ENCODE data around the gene PAK2. TPM values are rescaled to one million over a fixed set of nuclear protein-coding genes. Genes with fewer than 3 reads are reported as not detected.

Gene PAK2
- total RNA-seq, 1 experiment from 2014 or later: 102 TPM

GRCh38 chr3:196697270-196697669 lies 42.4 kb upstream of the PAK2 start:
- Histone ChIP-seq H3K4me3 (ENCODE audit: low read depth, low read length, poor library complexity, severe bottlenecking) (no peak overlapping the region), H3K27ac (ENCODE audit: low read depth, low read length, poor library complexity, severe bottlenecking) (no peak overlapping the region), H3K27me3 (replicated peaks; ENCODE audit: insufficient read depth, low read depth, low read length, poor library complexity) (no peaks in the 10 kb centered on the region), H3K9me3 (ENCODE audit: low read depth, low read length, poor library complexity, severe bottlenecking) (no peaks in the 10 kb centered on the region), H3K4me1 (ENCODE audit: insufficient read depth, low read length, poor library complexity, severe bottlenecking) (no peaks in the 10 kb centered on the region), H3K36me3 (ENCODE audit: insufficient read depth, low read length, poor library complexity, severe bottlenecking) (no peaks in the 10 kb centered on the region)
- DNase-seq (ENCODE audit: low spot score): no peak
- POLR2A ChIA-PET (ENCODE audit: low non-redundant PET): no interaction called here
- BruUV-seq (replicated peaks): no TSS peak
- TF ChIP-seq, protein P1, sequence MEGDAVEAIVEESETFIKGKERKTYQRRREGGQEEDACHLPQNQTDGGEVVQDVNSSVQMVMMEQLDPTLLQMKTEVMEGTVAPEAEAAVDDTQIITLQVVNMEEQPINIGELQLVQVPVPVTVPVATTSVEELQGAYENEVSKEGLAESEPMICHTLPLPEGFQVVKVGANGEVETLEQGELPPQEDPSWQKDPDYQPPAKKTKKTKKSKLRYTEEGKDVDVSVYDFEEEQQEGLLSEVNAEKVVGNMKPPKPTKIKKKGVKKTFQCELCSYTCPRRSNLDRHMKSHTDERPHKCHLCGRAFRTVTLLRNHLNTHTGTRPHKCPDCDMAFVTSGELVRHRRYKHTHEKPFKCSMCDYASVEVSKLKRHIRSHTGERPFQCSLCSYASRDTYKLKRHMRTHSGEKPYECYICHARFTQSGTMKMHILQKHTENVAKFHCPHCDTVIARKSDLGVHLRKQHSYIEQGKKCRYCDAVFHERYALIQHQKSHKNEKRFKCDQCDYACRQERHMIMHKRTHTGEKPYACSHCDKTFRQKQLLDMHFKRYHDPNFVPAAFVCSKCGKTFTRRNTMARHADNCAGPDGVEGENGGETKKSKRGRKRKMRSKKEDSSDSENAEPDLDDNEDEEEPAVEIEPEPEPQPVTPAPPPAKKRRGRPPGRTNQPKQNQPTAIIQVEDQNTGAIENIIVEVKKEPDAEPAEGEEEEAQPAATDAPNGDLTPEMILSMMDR (conservative IDR thresholded peaks at IDR 0.05; ENCODE audit: low read depth, low read length): no peak
- no peak for TF ChIP-seq EZH2 (IDR thresholded peaks at IDR 0.05; ENCODE audit: borderline replicate concordance, low read depth, low read length, poor library complexity, severe bottlenecking)
- CTCF ChIA-PET: no interaction called here
- intact Hi-C loops (cut with micrococcal nuclease; ENCODE audit: unreplicated experiment): no loop called here

DNA sequence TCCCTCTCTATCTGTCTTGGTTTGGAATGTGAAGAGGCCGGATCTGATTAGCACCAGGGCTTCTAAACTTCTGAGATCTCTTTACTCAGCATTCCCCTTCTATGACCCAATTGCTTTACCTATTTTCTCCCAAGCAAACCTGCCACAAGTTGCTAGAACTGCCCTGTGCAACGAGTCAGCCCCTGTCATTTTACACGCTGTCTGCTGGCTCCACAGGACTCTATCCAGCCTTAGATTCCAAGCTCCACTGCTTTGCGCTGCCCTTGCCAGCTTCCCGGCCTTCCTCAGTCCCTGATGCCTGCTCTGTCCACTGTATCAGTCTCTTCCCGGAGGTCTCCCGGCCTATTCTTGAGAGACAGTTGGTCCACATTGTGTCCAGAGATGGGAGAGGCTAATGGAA lies 39.9 kb upstream of the PAK2 start:
- TF ChIP-seq, protein P1 (conservative IDR thresholded peaks at IDR 0.05; ENCODE audit: low read depth, low read length): no peak
- TF ChIP-seq EZH2 (IDR thresholded peaks at IDR 0.05; ENCODE audit: borderline replicate concordance, low read depth, low read length, poor library complexity, severe bottlenecking): no peak
- no peaks in the 10 kb centered on the region for H3K27me3 ChIP-seq (replicated peaks; ENCODE audit: insufficient read depth, low read depth, low read length, poor library complexity)
- H3K27ac ChIP-seq (ENCODE audit: low read depth, low read length, poor library complexity, severe bottlenecking): no peak overlapping the region
- ChIA-PET CTCF (no interaction called here), POLR2A (ENCODE audit: low non-redundant PET) (no interaction called here)
- intact Hi-C loops (cut with micrococcal nuclease; ENCODE audit: unreplicated experiment): no loop called here
- no peaks in the 10 kb centered on the region for H3K9me3 ChIP-seq (ENCODE audit: low read depth, low read length, poor library complexity, severe bottlenecking)
- no peaks in the 10 kb centered on the region for H3K4me1 ChIP-seq (ENCODE audit: insufficient read depth, low read length, poor library complexity, severe bottlenecking)
- H3K4me3 ChIP-seq (ENCODE audit: low read depth, low read length, poor library complexity, severe bottlenecking): no peak overlapping the region
- no peak for DNase-seq (ENCODE audit: low spot score)
- H3K36me3 ChIP-seq (ENCODE audit: insufficient read depth, low read length, poor library complexity, severe bottlenecking): no peaks in the 10 kb centered on the region
- no TSS peak for BruUV-seq (replicated peaks)

DNA sequence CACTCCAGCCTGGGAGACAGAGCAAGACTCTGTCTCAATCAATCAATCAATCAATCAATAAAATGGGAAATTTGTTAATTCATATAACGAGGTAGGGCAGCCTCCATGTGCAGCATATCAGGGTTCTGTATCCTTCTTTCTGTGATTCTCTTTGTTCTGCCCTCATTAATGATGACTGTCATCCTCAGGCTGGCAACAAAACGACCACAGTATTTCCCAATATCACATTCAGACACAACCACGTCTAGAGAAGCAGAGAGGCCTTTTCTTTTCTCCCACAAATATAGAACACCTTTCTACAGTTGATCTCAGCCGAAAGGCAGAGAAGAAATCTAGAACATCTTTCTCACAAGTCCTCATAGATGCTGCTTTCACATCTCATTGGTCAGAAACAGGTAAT lies 38.9 kb upstream of the PAK2 start:
- no peak overlapping the region for H3K4me3 ChIP-seq (ENCODE audit: low read depth, low read length, poor library complexity, severe bottlenecking)
- CTCF ChIA-PET: no interaction called here
- H3K36me3 ChIP-seq (ENCODE audit: insufficient read depth, low read length, poor library complexity, severe bottlenecking): no peaks in the 10 kb centered on the region
- intact Hi-C loops (cut with micrococcal nuclease; ENCODE audit: unreplicated experiment): no loop called here
- no peaks in the 10 kb centered on the region for H3K4me1 ChIP-seq (ENCODE audit: insufficient read depth, low read length, poor library complexity, severe bottlenecking)
- TF ChIP-seq, protein P1 (conservative IDR thresholded peaks at IDR 0.05; ENCODE audit: low read depth, low read length): no peak
- TF ChIP-seq EZH2 (IDR thresholded peaks at IDR 0.05; ENCODE audit: borderline replicate concordance, low read depth, low read length, poor library complexity, severe bottlenecking): no peak
- H3K9me3 ChIP-seq (ENCODE audit: low read depth, low read length, poor library complexity, severe bottlenecking): no peaks in the 10 kb centered on the region
- no peaks in the 10 kb centered on the region for H3K27me3 ChIP-seq (replicated peaks; ENCODE audit: insufficient read depth, low read depth, low read length, poor library complexity)
- DNase-seq (ENCODE audit: low spot score): no peak
- POLR2A ChIA-PET (ENCODE audit: low non-redundant PET): no interaction called here
- BruUV-seq (replicated peaks): no TSS peak
- H3K27ac ChIP-seq (ENCODE audit: low read depth, low read length, poor library complexity, severe bottlenecking): no peak overlapping the region
